MM.1S (cell line): Measurements from ENCODE around the gene TLR9.

Experiments
- DNase-seq: peaks from one replicate; pipeline ENCODE4 v3.0.0-alpha.2; 2015
- H2AFZ ChIP-seq: fragments of 300-600 bp; sonication (generic); 2 replicates; pipeline ENCODE4 v1.6.0; 2016; ENCODE audit warnings: antibody characterized with exemption, low read length
- H3F3A ChIP-seq: fragments of 300-600 bp; sonication (generic); 2 replicates; pipeline ENCODE4 v1.6.1; 2016; ENCODE audit warnings: mild to moderate bottlenecking, antibody characterized with exemption, low read length, moderate library complexity, mixed read lengths; ENCODE audit not compliant: insufficient read depth
- H3K27ac ChIP-seq: fragments of 300-600 bp; sonication (generic); 2 replicates; pipeline ENCODE4 v1.5.1; 2016; ENCODE audit warnings: mild to moderate bottlenecking, low read length
- H3K27me3 ChIP-seq: fragments of 300-600 bp; sonication (generic); replicated peaks from 2 replicates; pipeline ENCODE4 v1.6.0; 2016; ENCODE audit warnings: low read length; ENCODE audit not compliant: insufficient read depth
- H3K36me3 ChIP-seq: fragments of 300-600 bp; sonication (generic); replicated peaks from 2 replicates; pipeline ENCODE4 v1.6.1; 2016; ENCODE audit warnings: mild to moderate bottlenecking, low read length, mixed read lengths; ENCODE audit not compliant: insufficient read depth
- H3K4me1 ChIP-seq: fragments of 300-600 bp; sonication (generic); 2 replicates; pipeline ENCODE4 v1.6.1; 2016; ENCODE audit warnings: low read length, mixed read lengths
- H3K4me2 ChIP-seq: fragments of 300-600 bp; sonication (generic); 2 replicates; pipeline ENCODE4 v1.6.0; 2016; ENCODE audit warnings: low read depth, low read length
- H3K4me3 ChIP-seq: fragments of 300-600 bp; sonication (generic); 2 replicates; pipeline ENCODE4 v1.5.1; 2016; ENCODE audit warnings: low read length, mixed read lengths
- H3K79me2 ChIP-seq: fragments of 300-600 bp; sonication (generic); 2 replicates; pipeline ENCODE4 v1.6.1; 2016; ENCODE audit warnings: mixed run types, low read length, mixed read lengths
- H3K9ac ChIP-seq: fragments of 300-600 bp; sonication (generic); 2 replicates; pipeline ENCODE4 v1.6.1; 2016; ENCODE audit warnings: low read length, mixed read lengths
- H3K9me2 ChIP-seq: fragments of 300-600 bp; sonication (generic); replicated peaks from 2 replicates; pipeline ENCODE4 v1.6.1; 2016; ENCODE audit warnings: mild to moderate bottlenecking, low read length, mixed read lengths; ENCODE audit not compliant: insufficient read depth
- H3K9me3 ChIP-seq: fragments of 300-600 bp; sonication (generic); replicated peaks from 2 replicates; pipeline ENCODE4 v1.6.1; 2016; ENCODE audit warnings: mild to moderate bottlenecking, low read length, mixed read lengths; ENCODE audit not compliant: insufficient read depth
- H4K20me1 ChIP-seq: fragments of 300-600 bp; sonication (generic); 2 replicates; pipeline ENCODE4 v1.6.1; 2016; ENCODE audit warnings: mild to moderate bottlenecking, low read length, moderate library complexity, mixed read lengths; ENCODE audit not compliant: insufficient read depth
- EZH2 ChIP-seq: fragments of 300-600 bp; sonication (generic); optimal IDR thresholded peaks from 2 replicates; pipeline ENCODE3; 2017; ENCODE audit warnings: low read depth, mild to moderate bottlenecking, antibody characterized with exemption, low read length, mixed read lengths
- EZH2phosphoT487 ChIP-seq: fragments of 300-600 bp; sonication (generic); IDR thresholded peaks from 2 replicates; pipeline ENCODE4 v1.6.1; 2018; ENCODE audit warnings: antibody characterized with exemption, low read length
- TF ChIP-seq, protein P1 (sequence below): fragments of 300-600 bp; sonication (generic); IDR thresholded peaks from 2 replicates; pipeline ENCODE4 v1.5.1; 2016; ENCODE audit warnings: antibody characterized with exemption, low read length, mixed read lengths

Gene TLR9

GRCh38 chr3:52231502-52232278 is 6.2 kb upstream of the TLR9 start:
- Histone ChIP-seq H3K79me2 (peaks cover 8% of the 10 kb centered on the region), H3K27ac (no peak overlapping the region), H3F3A (no peaks in the 10 kb centered on the region; the same call in 1 of the 2 replicates), H3K4me2 (no peak overlapping the region), H2AFZ (no peak overlapping the region), H3K4me3 (no peak overlapping the region), H3K36me3 (no peaks in the 10 kb centered on the region), H3K27me3 (no peaks in the 10 kb centered on the region), H3K4me1 (peaks cover 6% of the 10 kb centered on the region), H3K9me2 (no peaks in the 10 kb centered on the region), H3K9ac (no peak overlapping the region), H3K9me3 (no peaks in the 10 kb centered on the region), H4K20me1 (no peaks in the 10 kb centered on the region)
- peak; percentile 73 for DNase-seq
- TF ChIP-seq EZH2 (no peak), EZH2phosphoT487 (no peak)
- TF ChIP-seq, protein P1, sequence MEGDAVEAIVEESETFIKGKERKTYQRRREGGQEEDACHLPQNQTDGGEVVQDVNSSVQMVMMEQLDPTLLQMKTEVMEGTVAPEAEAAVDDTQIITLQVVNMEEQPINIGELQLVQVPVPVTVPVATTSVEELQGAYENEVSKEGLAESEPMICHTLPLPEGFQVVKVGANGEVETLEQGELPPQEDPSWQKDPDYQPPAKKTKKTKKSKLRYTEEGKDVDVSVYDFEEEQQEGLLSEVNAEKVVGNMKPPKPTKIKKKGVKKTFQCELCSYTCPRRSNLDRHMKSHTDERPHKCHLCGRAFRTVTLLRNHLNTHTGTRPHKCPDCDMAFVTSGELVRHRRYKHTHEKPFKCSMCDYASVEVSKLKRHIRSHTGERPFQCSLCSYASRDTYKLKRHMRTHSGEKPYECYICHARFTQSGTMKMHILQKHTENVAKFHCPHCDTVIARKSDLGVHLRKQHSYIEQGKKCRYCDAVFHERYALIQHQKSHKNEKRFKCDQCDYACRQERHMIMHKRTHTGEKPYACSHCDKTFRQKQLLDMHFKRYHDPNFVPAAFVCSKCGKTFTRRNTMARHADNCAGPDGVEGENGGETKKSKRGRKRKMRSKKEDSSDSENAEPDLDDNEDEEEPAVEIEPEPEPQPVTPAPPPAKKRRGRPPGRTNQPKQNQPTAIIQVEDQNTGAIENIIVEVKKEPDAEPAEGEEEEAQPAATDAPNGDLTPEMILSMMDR: peak; percentile 93

- 0 out of 2 replicates have a peak, but pooled peaks cover 3% of the 10 kb centered on the region for H3K79me2 ChIP-seq
- no peaks in the 10 kb centered on the region for H3K36me3 ChIP-seq
- H3K27me3 ChIP-seq: no peaks in the 10 kb centered on the region
- H2AFZ ChIP-seq: no peak overlapping the region
- no peak for TF ChIP-seq EZH2phosphoT487
- TF ChIP-seq, protein P1: no peak
- TF ChIP-seq EZH2: no peak
- H3K9me2 ChIP-seq: no peaks in the 10 kb centered on the region
- H3K9me3 ChIP-seq: no peaks in the 10 kb centered on the region
- no peak overlapping the region for H3K4me2 ChIP-seq
- no peak for DNase-seq
- H3K9ac ChIP-seq: no peak overlapping the region
- H3K27ac ChIP-seq: no peak overlapping the region
- H3K4me1 ChIP-seq: peaks cover 9% of the 10 kb centered on the region
- no peaks in the 10 kb centered on the region; the same call in 1 of the 2 replicates for H3F3A ChIP-seq
- no peaks in the 10 kb centered on the region for H4K20me1 ChIP-seq
- H3K4me3 ChIP-seq: no peak overlapping the region
Measured at GRCh38 chr3:52230889-52231499, 5.5 kb upstream of the TLR9 start.

DNA sequence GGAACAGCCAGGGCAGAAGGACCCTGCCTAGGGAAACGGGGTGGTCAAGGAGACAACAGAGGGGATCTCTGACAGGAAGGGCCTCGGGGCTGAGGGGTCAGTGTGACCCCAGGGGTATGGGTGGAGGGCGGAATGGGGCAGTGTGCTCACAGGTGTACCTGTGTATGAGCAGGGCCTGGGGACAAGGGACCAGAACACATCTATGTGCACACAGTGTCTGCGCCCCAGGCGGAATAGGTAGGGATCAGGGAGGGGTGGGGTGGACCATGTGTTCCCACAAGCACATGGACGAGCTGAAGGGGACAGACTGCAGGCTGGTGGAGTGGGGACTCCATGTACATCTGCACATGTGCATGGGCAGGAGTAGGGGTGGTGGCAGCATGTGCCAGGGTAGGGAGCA is 5.0 kb upstream of the TLR9 start:
- Histone ChIP-seq H3F3A (peaks cover under 1% of the 10 kb centered on the region; the same call in 1 of the 2 replicates), H3K4me3 (no peak overlapping the region), H3K27me3 (no peaks in the 10 kb centered on the region), H3K36me3 (no peaks in the 10 kb centered on the region), H3K4me2 (no peak overlapping the region), H3K27ac (no peak overlapping the region), H3K9ac (no peak overlapping the region), H2AFZ (no peak overlapping the region), H3K9me2 (no peaks in the 10 kb centered on the region), H4K20me1 (no peaks in the 10 kb centered on the region), H3K9me3 (no peaks in the 10 kb centered on the region), H3K79me2 (0 out of 2 replicates have a peak, but pooled peaks cover 3% of the 10 kb centered on the region), H3K4me1 (peaks cover 14% of the 10 kb centered on the region)
- TF ChIP-seq EZH2phosphoT487 (no peak), EZH2 (no peak)
- TF ChIP-seq, protein P1: no peak
- DNase-seq: no peak
